Fibroblast of peridontal ligament (primary cell): ENCODE measurements around the gene ADD1.
A peak's percentile ranks its signal among the peaks of the same experiment; 100 is the strongest.

Source experiments
- DNase-seq: peaks from one replicate; pipeline ENCODE4 v3.0.0-alpha.2; 2010; ENCODE audit errors: extremely low read depth

ADD1 gene

DNA sequence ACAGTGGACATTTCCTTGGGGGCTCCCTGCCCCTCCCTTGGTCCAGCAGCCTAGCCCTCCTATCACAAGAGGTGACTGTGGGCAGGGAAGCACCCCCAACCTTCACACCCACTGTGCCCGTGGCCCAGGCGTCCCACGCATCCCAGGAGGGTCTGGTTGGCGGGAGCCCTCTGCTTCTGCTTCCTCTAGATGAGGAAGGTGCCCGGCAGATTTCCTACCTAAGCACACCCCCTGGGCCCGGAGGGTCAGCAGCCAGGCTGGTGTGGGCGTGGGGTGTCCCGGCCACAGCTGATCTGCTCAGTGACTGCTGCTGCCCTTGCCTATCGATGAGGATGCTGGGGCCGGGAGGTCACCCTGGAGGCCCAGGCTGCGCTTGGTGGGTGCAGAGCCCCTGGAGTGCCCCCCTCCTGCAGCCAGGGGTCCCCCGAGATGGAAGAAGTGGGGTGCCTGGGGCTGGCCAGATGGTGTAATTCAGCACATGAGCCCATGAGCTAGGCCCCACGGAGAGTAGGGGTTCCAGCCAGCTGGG is 38.6 kb upstream of the ADD1 start:
- DNase-seq, result no peak

DNA sequence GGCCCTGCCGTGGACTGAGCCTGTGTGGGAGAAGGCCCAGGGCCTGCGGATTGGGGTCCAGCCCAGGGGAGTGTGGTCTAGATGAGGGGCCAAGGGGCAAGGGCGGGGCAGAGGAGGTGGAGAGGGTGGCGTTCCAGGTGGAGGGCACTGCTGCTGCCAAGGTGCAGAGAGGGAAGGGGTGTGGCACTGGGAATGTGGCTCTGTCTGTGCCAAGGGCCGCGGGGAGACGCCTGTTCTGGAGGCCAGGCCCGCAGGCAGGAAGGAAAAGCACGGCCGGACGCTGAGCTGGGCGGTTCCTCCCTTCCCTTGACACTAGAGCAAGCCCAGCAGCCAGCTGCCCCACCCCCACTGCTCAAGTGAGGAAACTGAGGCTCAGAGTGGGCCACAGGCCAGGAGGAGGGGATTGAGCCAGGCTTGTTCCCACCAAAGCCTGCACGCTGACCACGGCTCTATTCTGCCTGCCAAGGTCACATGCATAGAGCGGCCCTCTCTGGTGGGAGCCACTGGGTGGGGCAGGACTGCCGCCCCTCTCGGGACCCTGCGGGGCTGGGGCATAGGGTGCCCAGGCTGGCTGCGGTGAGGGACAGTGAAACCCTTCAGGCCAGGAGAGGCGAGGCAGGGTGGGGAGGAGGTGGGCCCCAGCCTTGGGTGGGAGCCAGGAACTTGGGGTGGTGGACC is 37.8 kb upstream of the ADD1 start:
- no peak for DNase-seq

DNA sequence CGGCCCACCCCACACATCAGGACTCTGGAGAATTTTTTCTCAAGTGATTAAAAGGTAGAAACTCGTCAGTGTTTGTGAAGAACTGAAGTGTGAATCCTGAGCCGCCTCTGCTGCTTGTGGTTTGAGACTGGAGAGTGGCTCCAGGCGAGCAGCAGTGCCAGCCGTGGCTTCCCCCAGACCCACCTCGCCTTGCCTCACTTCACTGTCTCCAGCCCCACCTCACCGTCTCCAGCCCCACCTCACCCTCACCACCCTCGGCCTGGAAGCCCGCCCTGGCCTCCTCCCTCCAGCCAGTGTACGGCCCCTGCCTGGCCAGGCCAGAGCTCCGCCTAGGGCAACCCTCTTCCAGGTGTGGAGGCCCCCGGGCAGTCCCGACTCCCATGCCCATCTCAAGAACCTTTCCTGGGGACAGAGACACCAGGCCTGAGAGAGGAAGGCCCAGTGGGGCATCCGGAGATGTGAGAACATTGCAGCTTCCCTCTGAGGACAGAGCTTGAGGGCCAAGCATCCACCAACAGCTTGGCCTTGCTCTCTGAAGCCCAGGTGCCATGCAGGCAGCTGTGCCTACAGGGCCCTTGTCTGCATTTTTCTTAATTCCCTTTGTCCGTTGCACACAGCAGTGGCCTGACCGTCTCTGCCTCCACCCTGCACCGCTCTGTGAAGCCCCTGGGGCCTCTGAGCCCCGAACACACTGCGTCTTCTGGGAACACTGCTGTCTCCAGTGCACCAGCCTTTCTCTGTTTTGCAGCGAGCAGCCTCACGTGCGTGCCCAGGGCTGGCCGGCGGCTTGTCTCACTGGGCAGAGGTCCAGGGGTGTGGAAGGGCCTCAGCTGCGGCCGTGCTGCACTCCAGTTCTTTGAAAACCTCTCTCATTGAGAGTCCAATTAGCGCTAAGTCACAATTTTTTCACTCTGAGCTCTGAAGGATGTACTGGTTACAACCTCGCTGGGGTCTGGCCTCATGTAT is 37.0 kb upstream of the ADD1 start:
- no peak for DNase-seq

DNA sequence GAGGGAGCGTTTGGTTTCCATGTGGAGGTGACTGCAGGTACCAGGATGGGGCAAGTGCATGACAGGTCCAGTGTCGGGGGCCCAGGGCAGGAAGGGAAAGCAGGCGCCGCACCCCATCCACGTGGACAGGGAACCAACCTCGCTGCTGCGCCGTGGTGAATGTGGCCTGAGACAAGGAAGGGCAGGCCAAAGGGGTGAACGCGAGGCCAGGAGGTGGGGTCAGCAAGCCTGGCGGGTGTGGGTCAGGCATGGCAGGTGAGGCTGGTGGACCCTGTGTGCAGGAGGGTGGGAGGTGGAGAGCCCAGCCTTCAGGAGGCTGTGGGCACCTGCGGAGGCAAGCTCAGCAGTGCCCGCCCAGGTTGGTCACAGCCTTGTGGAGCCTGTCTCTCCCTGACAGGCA is 36.1 kb upstream of the ADD1 start:
- no peak for DNase-seq

DNA sequence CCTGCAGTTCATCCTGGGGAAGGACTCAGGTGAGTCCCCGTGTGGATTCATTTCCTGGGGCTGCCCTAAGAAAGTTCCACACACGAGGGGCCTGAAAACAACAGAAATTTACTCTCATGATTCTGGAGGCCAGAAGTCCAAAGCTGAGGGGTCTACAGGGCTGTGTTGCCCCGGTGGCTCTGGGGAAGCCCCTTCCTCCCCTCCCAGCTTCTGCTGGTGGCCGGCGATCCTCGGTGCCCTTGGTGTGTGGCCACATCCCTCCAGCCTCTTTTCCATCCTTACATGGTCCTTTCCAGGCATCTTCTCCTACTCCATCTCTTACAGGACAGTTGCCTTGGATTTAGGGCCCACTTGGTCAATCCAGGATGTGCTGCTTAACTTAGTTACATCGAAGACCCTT is 35.6 kb upstream of the ADD1 start:
- DNase-seq, result no peak

DNA sequence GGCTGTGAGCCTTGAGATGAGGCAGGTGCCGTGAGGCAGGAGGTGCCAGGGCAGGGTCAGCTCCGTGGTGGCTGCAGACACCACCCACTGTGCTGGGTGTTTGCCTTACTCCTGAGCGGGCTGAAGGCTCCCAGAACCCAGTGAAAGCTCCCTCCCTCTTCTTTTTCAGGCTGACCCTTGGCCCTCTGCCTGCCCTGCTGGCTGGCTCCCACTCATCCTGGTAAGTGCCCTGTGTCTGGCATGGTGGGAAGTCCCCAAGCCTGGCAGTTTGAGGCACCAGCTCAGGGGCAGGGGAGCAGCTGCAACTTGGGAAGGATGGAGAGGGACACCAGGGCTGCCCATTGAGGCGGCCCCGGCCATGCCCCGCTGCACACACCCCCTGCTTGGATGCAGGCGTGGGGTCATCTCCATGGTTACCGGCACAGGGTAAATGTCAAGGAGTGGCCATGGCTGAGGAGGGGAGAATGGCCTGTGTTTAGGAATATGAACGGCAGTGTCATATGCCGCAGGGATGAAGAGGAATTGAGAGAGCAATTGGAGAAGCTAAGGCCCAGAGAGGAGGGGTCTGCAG is 33.9 kb upstream of the ADD1 start:
- DNase-seq, result no peak

DNA sequence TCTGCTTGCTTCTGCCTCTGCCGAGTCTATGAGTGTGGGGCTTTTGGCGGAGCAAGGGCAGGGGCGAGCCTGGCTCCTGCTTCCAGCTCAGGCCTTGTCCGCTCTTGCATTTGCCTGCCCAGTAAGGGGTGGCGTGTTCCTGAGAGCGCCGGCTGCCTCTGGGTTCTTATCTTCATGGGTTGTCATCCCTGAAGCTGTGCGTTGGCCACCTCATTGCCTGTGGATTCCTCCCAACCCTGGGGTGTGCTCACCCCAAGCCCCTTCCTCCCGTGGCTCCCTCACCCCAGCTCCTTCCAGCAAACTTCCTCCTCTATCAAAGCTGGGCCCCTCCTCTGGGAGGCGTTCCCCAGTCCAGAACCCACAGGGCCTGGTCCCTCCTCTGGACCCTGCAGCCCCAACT is 33.3 kb upstream of the ADD1 start:
- DNase-seq, result no peak

DNA sequence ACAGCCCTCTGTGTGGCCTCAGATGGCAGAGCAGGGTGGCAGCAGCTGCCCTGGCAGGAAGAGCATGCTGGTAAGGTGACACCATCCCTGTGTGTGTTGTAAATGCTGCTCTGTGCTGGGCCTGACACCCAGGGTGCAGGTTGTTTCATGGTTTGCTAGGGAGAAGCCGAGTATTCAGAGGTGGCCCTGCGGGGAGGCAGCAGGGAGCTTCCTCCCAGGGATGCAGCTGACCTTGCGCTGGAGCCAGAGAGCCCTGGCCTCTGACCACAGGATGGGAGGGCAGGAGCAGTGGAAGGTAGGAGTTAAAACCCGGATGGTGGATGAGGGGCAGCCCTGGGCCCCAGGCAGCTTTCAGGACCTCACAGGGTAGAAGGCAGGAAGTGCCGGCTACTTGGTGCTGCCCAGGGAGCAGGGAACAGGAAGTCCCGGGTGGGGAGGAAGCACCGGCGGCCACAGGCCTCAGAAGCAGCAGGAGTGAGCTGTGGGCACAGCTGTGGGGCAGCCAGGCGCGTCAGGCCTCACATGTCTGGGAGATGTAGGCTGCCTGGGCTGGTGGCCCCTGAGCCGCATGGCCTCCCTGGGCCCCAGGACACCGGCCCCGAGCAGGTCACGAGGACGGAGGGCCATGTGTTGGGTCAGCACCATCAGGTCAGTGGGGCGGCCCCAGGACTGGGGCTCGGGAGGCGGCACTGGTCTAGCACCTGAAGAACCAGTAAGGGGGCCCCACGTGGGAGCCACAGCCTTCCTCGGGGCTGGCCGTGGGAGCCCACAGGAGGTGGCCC is 31.6 kb upstream of the ADD1 start:
- DNase-seq, result peak; percentile 23

DNA sequence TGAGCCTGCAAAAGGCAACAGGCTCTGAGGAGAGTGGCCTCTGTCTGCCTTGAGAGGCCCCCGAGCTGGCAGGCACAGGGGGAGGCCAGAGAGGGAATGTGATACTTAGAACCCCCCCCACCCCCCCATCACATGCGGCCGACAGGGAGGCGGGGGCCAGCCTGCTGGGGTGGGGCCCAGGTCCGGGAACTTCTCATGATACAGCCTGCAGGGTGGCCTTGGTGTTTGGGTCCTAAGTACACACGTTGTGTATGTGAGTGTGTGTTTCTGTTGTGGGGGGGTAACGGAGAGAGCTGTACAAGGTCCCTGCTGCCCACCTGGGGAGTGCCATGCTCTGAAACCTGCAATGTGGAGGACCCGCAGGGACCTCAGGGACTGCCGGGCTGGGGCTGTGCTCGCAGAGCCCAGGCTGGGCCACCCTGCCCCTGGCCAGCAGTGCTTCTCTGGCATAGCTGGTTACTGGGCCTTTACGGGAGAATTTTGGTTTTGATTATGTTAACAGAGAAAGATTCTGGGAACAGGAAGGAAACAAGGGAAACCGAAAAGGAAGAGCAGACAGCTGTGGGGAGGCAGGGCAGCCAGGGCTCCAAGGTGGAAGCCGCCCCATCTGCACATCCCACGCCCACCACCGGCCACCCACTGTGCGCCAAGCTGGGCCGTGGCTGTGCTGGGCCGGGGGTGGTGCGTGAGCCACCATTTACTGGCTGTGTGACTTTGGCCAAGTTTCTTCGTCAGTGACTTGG is 30.9 kb upstream of the ADD1 start:
- peak; percentile 30 for DNase-seq

DNA sequence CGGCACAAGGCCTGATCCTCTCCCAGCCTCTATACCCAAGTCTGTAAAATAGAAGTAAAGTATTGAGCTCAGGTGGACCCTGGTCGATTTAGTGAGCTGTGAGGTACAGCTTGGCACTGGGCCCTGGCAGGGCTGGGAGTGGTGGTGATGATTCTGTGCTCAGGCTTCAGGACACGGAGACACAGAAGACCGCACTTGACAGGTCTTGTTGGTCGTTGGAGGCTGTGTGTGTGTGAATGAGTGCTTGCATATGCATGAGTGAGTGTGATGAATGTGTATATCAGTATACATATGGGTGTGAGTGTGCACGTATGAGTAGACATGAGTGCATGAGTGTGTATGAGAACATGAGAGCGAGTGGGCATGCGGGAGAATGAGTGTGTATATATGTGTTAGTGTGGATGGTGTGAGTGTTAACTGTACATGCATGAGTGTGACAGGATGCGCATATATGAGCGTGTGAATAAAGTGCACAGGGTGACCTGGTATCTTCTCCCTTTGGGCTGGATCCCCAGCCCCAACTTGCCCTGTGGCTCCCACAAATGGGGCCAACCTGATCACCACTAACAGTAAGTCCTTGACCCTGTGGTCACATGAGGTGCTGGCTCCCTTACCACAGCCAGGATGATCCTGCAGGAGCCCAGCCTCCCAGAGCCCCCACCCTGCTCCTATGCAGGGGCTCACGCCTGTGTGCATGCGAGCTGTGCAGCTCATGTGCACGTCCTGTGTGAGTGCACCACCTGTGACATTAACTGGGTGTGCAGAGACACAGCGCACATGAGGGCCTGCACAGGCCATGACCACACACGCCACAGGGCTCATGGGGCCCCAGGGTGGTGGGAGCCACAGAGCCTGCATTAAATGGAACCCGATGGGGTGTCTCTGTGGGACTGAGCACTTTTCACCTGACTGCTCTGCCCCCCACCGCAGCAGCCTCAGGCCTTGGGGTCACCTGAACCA is 29.9 kb upstream of the ADD1 start:
- DNase-seq, result no peak

DNA sequence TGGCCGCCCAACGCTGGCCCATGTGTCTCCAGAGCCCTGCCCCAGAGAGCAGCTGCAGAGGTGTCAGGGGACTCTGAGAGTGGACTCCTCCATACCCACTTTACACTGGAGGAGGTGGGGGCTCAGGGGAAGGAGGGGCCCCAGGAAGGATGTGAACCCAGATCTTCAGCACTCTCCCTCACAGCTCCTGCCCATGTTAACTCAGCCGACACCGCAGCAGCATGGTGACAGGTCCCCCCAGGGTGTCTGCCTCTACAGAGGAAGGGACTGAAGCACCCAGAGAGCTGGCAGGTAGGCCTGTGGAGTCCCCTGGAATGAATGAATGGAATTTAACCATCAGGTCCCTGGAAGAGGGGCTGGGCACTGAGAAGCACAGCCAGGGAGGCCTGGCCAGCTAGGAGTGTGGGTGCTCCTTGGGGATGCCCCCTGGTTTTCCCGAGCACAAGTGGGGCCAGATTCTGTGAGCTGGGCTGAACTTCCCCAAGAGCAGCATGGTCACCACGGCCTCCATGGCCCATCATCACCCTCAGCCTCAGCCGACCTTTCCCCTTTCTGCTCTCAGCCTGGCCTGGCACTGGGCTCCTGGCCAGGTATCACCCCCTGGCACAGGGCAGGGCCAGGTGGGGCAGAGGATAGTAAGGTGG is 28.9 kb upstream of the ADD1 start:
- DNase-seq, result no peak

DNA sequence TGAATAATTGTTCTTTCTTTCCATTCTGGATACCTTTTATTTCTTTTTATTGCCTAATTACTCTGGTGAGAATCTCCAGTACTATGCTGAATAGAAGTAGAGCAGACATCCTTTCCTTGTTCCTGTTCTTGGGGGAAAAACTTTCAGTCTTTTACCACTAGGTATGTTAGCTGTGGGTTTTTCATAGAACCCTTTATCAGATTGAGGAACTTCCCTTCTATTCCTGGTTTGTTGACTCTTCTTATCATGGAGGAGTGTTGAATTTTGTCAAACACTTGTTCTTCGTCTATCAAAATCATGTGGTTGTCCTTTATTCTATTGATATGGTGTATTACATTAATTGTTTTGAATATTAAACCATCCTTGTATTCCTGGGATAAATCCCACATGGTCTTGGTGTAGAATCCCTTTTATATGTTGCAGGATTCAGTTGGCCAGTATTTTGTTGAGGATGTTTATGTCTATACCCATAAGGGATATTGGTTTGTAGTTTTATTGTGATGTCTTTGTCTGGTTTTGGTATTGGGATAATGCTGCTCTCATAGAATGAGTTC is 27.2 kb upstream of the ADD1 start:
- DNase-seq, result no peak

DNA sequence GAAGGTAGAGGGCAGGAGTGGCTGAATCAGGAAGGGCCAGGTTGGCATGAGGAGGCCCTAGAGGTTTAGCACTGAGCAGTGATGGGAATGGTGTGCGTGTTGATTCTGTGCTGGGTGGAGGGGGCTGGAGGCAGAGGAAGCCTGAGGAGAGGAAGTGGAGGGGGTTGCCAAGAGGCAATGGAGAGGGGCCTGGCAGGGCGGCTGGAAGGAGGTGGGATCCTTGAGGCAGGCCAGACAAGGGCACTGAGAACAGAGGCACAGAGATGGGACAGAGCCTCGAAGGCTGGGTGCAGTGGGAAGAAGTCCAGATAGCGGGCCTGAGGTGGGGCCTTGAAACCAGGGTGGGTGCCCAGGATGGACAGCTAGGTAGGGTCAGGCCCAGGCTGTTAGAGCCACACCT is 26.5 kb upstream of the ADD1 start:
- DNase-seq, result no peak

DNA sequence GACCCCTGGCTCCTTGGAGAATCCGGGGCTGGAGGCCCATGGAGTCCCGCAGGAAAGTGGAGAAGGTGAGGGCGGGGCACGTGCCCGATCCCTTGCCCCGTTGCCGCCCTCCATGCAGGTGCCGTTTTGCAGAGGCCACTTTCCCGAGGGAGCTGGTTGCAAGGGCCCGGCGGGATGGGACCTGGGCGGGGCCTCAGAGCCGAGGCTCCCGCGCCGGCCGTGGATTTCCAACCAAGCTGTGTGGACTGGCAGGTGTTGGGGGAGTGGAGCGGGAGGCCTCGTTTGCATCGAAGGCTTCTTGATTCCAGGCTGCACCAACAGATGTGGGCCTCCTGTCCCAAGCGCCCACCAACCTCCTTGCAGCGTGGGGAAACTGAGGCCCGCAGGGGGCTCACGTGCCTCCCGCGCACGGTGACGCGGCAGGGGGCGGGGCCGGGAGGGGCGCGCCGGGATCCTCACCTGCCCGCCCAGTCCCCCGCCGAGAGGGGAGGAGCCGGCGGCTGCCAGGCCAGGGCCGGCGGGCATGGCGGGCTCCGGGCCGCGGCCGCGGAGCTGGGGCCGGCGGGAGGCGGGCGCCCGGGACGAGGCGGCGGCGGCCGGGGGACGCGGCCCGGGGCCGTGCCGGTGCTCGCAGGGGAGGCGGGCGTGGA is 25.8 kb upstream of the ADD1 start:
- no peak for DNase-seq

DNA sequence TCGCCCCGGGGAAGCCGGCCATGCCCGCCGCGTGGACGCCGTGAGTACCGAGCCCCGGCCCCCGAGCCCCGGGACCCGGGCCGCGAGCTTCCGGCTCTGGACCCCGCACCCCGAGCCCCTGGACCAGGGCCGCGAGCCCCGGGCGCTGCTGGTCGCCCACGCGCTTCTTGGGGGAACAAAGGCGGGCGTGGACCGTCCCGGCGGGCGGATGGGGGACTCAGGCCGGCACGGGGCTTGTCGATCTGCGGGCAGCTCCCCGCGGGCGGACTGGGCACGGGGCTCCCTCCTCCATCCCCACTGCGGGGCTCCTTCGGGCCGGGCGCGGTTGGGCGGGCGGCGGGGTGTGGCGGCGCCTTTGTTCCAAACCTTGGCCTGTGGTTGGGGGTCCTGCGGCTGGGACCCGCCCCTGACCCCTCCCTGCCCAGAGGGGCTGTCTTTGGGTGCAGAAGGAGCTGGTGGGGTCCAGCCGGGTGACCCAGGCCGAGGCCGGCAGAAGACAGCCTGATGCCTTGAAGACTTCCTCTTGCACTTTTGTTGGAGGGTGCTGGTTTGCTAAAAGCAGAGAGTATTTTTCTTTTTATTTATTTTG is 25.2 kb upstream of the ADD1 start:
- DNase-seq, result no peak

DNA sequence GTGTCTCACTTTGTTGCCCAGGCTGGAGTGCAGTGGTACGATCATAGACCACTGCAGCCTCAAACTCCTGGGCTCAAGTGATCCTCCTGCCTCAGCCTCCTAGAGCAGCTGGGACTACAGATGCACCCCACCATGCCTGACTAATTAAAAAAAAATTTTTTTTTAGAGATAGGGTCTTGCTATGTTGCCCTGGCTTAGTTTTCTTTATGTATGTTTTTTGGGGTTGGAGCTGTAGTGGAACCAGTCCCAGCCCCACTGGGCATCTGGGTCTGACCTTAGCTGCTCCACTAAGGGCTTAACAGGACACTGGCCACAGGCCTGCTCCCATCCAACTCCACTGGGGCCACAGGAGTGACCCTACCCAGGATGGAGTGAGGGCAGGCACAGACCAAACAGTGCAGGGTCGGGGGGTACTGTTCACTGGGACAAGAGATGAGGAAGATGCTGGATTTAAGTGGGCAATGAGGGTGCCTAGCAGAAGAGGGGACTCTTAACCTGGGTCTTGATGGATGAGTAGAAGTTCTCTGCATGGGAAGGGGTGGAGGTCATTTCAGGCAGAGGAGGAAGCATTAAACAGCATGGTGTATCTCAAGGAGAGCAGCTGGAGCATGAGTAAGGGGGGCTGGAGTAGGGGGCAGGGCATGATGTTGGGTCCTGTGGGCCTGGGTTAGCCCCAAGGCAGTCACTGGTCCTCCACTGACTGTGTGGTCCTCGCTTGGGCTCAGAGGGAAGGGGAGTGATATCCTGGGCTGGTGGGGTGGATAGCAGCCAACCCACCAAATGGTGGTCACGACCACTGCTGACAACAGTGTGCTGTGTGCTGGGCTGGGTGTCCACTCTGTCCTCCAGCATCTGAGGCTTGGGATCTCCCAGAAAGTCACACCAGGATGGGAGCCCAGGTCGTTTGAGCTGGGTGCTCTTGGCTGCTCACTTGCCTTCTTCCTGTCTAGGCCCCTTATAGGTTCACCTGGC is 24.1 kb upstream of the ADD1 start:
- DNase-seq, result no peak
